ENCODE data around the gene ASAP3.

The ASAP3 gene

GRCh38 chr1:23433122-23433521, 50.9 kb downstream of the ASAP3 start:
- POLR2A ChIA-PET: no interaction called here
- DNase-seq (ENCODE audit: low read depth, low spot score): no peak
- no peak for TF ChIP-seq CTCF (IDR thresholded peaks at IDR 0.05; ENCODE audit: insufficient read depth, low read length, missing control alignments)
- CTCF ChIA-PET: interaction anchor here (1.7 kb wide), 1 partner anchor 29 kb away, joined by 6 read pairs; no protein-coding TSS in a partner anchor
- no peak overlapping the region for H3K4me3 ChIP-seq (ENCODE audit: low read depth, low read length)

- ChIA-PET CTCF (interaction anchor here (1.1 to 1.2 kb wide), 2 partner anchors 14 to 28 kb away, joined by 3 to 4 read pairs; no protein-coding TSS in a partner anchor), POLR2A (no interaction called here)
- H3K4me3 ChIP-seq (ENCODE audit: low read depth, low read length): no peak overlapping the region
- no peak for DNase-seq (ENCODE audit: low read depth, low spot score)
- TF ChIP-seq CTCF (IDR thresholded peaks at IDR 0.05; ENCODE audit: insufficient read depth, low read length, missing control alignments): no peak
Measured at GRCh38 chr1:23431431-23431830, 52.5 kb downstream of the ASAP3 start.

- no peak overlapping the region for H3K4me3 ChIP-seq (ENCODE audit: low read depth, low read length)
- POLR2A ChIA-PET: no interaction called here
- no peak for TF ChIP-seq CTCF (IDR thresholded peaks at IDR 0.05; ENCODE audit: insufficient read depth, low read length, missing control alignments)
- CTCF ChIA-PET: interaction anchor here (1.1 kb wide), 1 partner anchor 14 kb away, joined by 4 read pairs; no protein-coding TSS in a partner anchor
- DNase-seq (ENCODE audit: low read depth, low spot score): no peak
Measured at GRCh38 chr1:23430803-23431202, 53.2 kb downstream of the ASAP3 start.

- TF ChIP-seq CTCF (IDR thresholded peaks at IDR 0.05; ENCODE audit: insufficient read depth, low read length, missing control alignments): no peak
- no peak for DNase-seq (ENCODE audit: low read depth, low spot score)
- CTCF ChIA-PET: interaction anchor here (1.3 kb wide), 1 partner anchor 24 kb away, joined by 5 read pairs; no protein-coding TSS in a partner anchor
- H3K4me3 ChIP-seq (ENCODE audit: low read depth, low read length): no peak overlapping the region
- POLR2A ChIA-PET: no interaction called here
Measured at GRCh38 chr1:23428136-23428905, 55.7 kb downstream of the ASAP3 start.

GRCh38 chr1:23427550-23427949, 56.4 kb downstream of the ASAP3 start:
- TF ChIP-seq CTCF (IDR thresholded peaks at IDR 0.05; ENCODE audit: insufficient read depth, low read length, missing control alignments): no peak
- POLR2A ChIA-PET: interaction anchor here (0.7 kb wide), 1 partner anchor 25 kb away, joined by 5 read pairs; no protein-coding TSS in a partner anchor
- CTCF ChIA-PET: interaction anchor here (1.3 kb wide), 1 partner anchor 23 kb away, joined by 5 read pairs; no protein-coding TSS in a partner anchor
- H3K4me3 ChIP-seq (ENCODE audit: low read depth, low read length): no peak overlapping the region
- DNase-seq (ENCODE audit: low read depth, low spot score): no peak

GRCh38 chr1:23426828-23427227, 57.2 kb downstream of the ASAP3 start:
- no peak overlapping the region for H3K4me3 ChIP-seq (ENCODE audit: low read depth, low read length)
- TF ChIP-seq CTCF (IDR thresholded peaks at IDR 0.05; ENCODE audit: insufficient read depth, low read length, missing control alignments): no peak
- CTCF ChIA-PET: interaction anchor here (1.1 kb wide), 1 partner anchor 23 kb away, joined by 3 read pairs; no protein-coding TSS in a partner anchor
- no peak for DNase-seq (ENCODE audit: low read depth, low spot score)
- POLR2A ChIA-PET: interaction anchor here (0.7 kb wide), 1 partner anchor 25 kb away, joined by 5 read pairs; no protein-coding TSS in a partner anchor

Data from AG04449 (cell line).